Nephron progenitor cell (in vitro differentiated cells): Measurements from ENCODE around the gene IL2RA.

ENCODE experiments used
- DNase-seq: peaks from one replicate; pipeline ENCODE4 v3.0.0; 2021
- H3K27ac Mint-ChIP-seq: 2 replicates; pipeline ENCODE4 v1.8.0; 2021; ENCODE audit warnings: mild to moderate bottlenecking, moderate library complexity, mixed read lengths
- H3K27me3 Mint-ChIP-seq: 2 replicates; pipeline ENCODE4 v1.8.0; 2021; ENCODE audit warnings: mild to moderate bottlenecking, low read depth, mixed read lengths; ENCODE audit not compliant: poor library complexity
- H3K36me3 Mint-ChIP-seq: 2 replicates; pipeline ENCODE4 v1.8.0; 2021; ENCODE audit warnings: low read depth, mixed read lengths
- H3K4me1 Mint-ChIP-seq: 2 replicates; pipeline ENCODE4 v1.8.0; 2021; ENCODE audit warnings: mixed read lengths
- H3K4me3 Mint-ChIP-seq: 2 replicates; pipeline ENCODE4 v1.8.0; 2021; ENCODE audit warnings: mild to moderate bottlenecking, moderate library complexity, mixed read lengths
- H3K9me3 Mint-ChIP-seq: 2 replicates; pipeline ENCODE4 v1.8.0; 2021; ENCODE audit warnings: mild to moderate bottlenecking, moderate library complexity, mixed read lengths
- TF ChIP-seq, protein P1 (sequence below): fragments of 200-600 bp; sonication (generic); IDR thresholded peaks from 2 replicates; pipeline ENCODE4 v1.5.0; 2021; ENCODE audit warnings: antibody characterized with exemption

The IL2RA gene

GRCh38 chr10:5968681-5969453 is 93.3 kb downstream of the IL2RA start:
- Mint-ChIP-seq H3K9me3 (no peaks in the 10 kb centered on the region), H3K4me1 (no peaks in the 10 kb centered on the region), H3K36me3 (no peaks in the 10 kb centered on the region), H3K4me3 (no peak overlapping the region), H3K27me3 (peaks cover 40% of the 10 kb centered on the region), H3K27ac (no peak overlapping the region)
- TF ChIP-seq, protein P1, sequence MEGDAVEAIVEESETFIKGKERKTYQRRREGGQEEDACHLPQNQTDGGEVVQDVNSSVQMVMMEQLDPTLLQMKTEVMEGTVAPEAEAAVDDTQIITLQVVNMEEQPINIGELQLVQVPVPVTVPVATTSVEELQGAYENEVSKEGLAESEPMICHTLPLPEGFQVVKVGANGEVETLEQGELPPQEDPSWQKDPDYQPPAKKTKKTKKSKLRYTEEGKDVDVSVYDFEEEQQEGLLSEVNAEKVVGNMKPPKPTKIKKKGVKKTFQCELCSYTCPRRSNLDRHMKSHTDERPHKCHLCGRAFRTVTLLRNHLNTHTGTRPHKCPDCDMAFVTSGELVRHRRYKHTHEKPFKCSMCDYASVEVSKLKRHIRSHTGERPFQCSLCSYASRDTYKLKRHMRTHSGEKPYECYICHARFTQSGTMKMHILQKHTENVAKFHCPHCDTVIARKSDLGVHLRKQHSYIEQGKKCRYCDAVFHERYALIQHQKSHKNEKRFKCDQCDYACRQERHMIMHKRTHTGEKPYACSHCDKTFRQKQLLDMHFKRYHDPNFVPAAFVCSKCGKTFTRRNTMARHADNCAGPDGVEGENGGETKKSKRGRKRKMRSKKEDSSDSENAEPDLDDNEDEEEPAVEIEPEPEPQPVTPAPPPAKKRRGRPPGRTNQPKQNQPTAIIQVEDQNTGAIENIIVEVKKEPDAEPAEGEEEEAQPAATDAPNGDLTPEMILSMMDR: no peak
- no peak for DNase-seq

- no peak for DNase-seq
- H3K27ac Mint-ChIP-seq: no peak overlapping the region
Observed at GRCh38 chr10:5968037-5968680, 94.0 kb downstream of the IL2RA start.

DNA sequence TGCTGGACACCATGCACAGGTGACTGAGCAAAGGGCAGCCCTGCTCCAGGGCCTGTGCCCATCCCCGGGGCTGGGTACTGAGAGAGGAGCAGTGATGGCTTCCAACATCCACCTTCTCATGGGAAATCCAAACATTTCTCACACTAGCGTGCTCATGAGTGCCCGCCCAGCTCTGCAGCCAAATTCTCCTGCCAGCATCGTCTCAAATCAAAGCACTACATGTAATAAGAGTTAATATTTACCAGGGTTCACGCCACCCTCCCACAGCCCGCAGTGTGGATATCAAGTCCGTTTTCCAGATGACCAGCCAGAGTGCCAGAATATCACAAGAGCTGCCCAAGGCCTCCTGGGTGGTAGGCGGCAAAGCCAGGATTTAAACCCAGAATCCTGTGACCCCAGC is 96.9 kb downstream of the IL2RA start:
- Mint-ChIP-seq H3K36me3 (no peaks in the 10 kb centered on the region), H3K4me3 (no peak overlapping the region), H3K27me3 (peaks cover 25% of the 10 kb centered on the region), H3K4me1 (peaks cover 9% of the 10 kb centered on the region), H3K9me3 (no peaks in the 10 kb centered on the region), H3K27ac (no peak overlapping the region)
- TF ChIP-seq, protein P1: no peak
- no peak for DNase-seq

More at GRCh38 chr10:5968037-5968680, 94.0 kb downstream of the IL2RA start:
- Mint-ChIP-seq H3K36me3 (no peaks in the 10 kb centered on the region), H3K27me3 (peaks cover 33% of the 10 kb centered on the region), H3K9me3 (no peaks in the 10 kb centered on the region), H3K4me3 (no peak overlapping the region), H3K4me1 (no peaks in the 10 kb centered on the region)
- TF ChIP-seq, protein P1: no peak

DNA sequence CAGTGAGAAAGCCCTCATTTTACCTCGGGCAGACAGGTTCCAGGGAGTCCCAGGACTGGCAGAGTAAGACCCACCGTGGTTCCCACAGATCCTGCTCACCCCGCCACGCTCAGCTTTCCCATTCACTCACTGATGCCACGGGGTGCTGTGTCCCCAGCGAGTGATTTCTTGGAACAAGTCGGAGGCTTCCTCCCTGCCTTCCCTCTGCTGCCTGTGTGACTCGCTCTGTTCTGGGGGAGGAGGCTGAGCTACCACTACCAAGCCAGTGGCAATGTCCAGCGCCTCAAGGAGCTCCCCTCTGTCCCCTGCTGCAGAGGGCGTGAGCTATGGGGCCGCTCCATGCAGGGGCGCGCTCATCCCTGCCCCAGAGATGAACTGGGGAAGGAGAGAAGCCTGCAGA is 97.4 kb downstream of the IL2RA start:
- TF ChIP-seq, protein P1: no peak
- Mint-ChIP-seq H3K27me3 (peaks cover 25% of the 10 kb centered on the region), H3K4me3 (no peak overlapping the region), H3K4me1 (peaks cover 9% of the 10 kb centered on the region), H3K36me3 (no peaks in the 10 kb centered on the region), H3K27ac (no peak overlapping the region), H3K9me3 (no peaks in the 10 kb centered on the region)
- DNase-seq: no peak

- no peak for DNase-seq
- peaks cover 22% of the 10 kb centered on the region for H3K27me3 Mint-ChIP-seq
- TF ChIP-seq, protein P1: no peak
- H3K36me3 Mint-ChIP-seq: no peaks in the 10 kb centered on the region
- no peaks in the 10 kb centered on the region for H3K9me3 Mint-ChIP-seq
- H3K27ac Mint-ChIP-seq: no peak overlapping the region
- no peak overlapping the region for H3K4me3 Mint-ChIP-seq
- peaks cover 9% of the 10 kb centered on the region for H3K4me1 Mint-ChIP-seq
Observed at GRCh38 chr10:5963591-5963990, 98.6 kb downstream of the IL2RA start.
